Peyer's patch (tissue), 4 donors: ENCODE data around the gene NDST1.

Experiments used
- POLR2A ChIP-seq, 2 donors: fragments of 450-650 bp; IDR thresholded peaks; one replicate each; pipeline ENCODE4 v1.5.1; 2017; ENCODE audit warnings: antibody characterized with exemption in 2 of 2, mild to moderate bottlenecking in 2 of 2, moderate library complexity in 2 of 2
- TF ChIP-seq, protein P1 (sequence below), 6 experiments: fragments of 450-650 bp in 4 of 6; fragments of 200-600 bp in 2 of 6; sonication (generic) in 1 of 6; IDR thresholded peaks; one replicate each; pipeline ENCODE4 v1.5.1; 2017 to 2019; ENCODE audit warnings: antibody characterized with exemption in 6 of 6, mild to moderate bottlenecking in 3 of 6, moderate library complexity in 1 of 6

DNA sequence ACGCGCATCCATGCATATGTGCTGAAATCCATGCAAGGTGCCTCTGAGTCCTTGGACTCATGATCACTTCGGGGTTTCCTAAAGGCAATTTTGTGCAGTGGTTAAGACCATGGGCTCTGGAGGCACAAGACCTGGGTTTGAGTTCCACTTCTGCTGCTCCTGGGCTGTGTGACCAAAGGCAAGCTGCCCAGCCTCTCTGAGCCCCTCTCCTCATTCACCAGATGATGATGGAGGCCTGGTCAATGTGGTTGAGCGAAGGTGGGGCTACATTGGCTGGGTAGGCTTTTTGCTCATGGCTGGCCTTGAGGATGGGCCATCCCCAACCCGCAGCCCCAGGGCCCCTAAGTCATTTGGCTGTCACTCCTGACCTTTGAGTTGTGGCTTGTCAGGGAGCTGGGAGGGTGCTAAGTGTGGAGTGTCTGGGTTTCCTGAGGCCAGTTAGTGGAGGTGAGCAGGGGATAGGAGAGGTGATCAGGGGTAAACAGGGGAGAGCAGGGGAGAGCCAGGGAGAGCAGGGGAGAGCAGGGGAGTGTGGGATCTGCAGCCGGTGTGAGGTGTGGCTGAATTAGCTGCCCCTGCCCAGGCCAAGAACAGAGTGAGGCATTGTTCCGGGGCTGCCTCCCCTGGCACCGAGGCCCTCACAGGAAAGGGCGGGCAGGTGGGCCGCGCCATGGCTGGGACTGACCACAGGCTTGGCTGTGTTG is 68.0 kb downstream of the NDST1 start:
- TF ChIP-seq, protein P1, sequence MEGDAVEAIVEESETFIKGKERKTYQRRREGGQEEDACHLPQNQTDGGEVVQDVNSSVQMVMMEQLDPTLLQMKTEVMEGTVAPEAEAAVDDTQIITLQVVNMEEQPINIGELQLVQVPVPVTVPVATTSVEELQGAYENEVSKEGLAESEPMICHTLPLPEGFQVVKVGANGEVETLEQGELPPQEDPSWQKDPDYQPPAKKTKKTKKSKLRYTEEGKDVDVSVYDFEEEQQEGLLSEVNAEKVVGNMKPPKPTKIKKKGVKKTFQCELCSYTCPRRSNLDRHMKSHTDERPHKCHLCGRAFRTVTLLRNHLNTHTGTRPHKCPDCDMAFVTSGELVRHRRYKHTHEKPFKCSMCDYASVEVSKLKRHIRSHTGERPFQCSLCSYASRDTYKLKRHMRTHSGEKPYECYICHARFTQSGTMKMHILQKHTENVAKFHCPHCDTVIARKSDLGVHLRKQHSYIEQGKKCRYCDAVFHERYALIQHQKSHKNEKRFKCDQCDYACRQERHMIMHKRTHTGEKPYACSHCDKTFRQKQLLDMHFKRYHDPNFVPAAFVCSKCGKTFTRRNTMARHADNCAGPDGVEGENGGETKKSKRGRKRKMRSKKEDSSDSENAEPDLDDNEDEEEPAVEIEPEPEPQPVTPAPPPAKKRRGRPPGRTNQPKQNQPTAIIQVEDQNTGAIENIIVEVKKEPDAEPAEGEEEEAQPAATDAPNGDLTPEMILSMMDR (IDR thresholded peaks at IDR 0.05), result no peak
- TF ChIP-seq POLR2A (IDR thresholded peaks at IDR 0.05), result no peak
